Measurements from ENCODE around the gene WDR4. TPM values are rescaled to one million over a fixed set of nuclear protein-coding genes. Genes with fewer than 3 reads are reported as not detected.
A peak's percentile ranks its signal among the peaks of the same experiment; 100 is the strongest.
"Not testable (repeated sequence)": the region's sequence is repeated elsewhere in the genome, so short reads cannot be mapped to it uniquely, and the experiment has no call there.

The WDR4 gene
- total RNA-seq, 2 experiments from 2014 or later, result 38.6 to 38.7 TPM

GRCh38 chr21:42833439-42833815, 45.9 kb downstream of the WDR4 start:
- Mint-ChIP-seq H3K4me3 (peak overlapping the region; percentile 25), H3K4me1 (ENCODE audit: low read depth) (peaks cover 33% of the 10 kb centered on the region)

GRCh38 chr21:42832321-42832630, 47.1 kb downstream of the WDR4 start:
- H3K27me3 Mint-ChIP-seq (ENCODE audit: low read depth); H3K27ac Mint-ChIP-seq; DNase-seq; H3K4me3 Mint-ChIP-seq; H3K9me3 Mint-ChIP-seq; H3K36me3 Mint-ChIP-seq (ENCODE audit: low read depth): not testable (repeated sequence)
- CTCF ChIA-PET, result interaction anchor here (1.2 kb wide), 1 partner anchor 239 kb away, joined by 3 read pairs; no protein-coding TSS in a partner anchor
- intact Hi-C loops (cut with micrococcal nuclease), result loop anchor here (5.0 to 10.0 kb wide), 4 partner anchors 105 to 525 kb away; no protein-coding TSS in a partner anchor
- peaks cover 33% of the 10 kb centered on the region for H3K4me1 Mint-ChIP-seq (ENCODE audit: low read depth)

More at GRCh38 chr21:42833439-42833815, 45.9 kb downstream of the WDR4 start:
- Mint-ChIP-seq H3K27me3 (ENCODE audit: low read depth) (no peaks in the 10 kb centered on the region), H3K9me3 (no peaks in the 10 kb centered on the region), H3K27ac (peak overlapping the region; percentile 47), H3K36me3 (ENCODE audit: low read depth) (peaks cover 3% of the 10 kb centered on the region)
- CTCF ChIA-PET, result interaction anchor here (0.7 kb wide), 1 partner anchor 242 kb away, joined by 3 read pairs; no protein-coding TSS in a partner anchor
- intact Hi-C loops (cut with micrococcal nuclease), result loop anchor here (1.0 to 10.0 kb wide), 6 partner anchors 106 to 526 kb away; no protein-coding TSS in a partner anchor
- DNase-seq, result peak; percentile 83

- Mint-ChIP-seq H3K9me3 (no peaks in the 10 kb centered on the region), H3K27me3 (ENCODE audit: low read depth) (peaks cover 3% of the 10 kb centered on the region), H3K36me3 (ENCODE audit: low read depth) (no peaks in the 10 kb centered on the region), H3K27ac (no peak overlapping the region), H3K4me1 (ENCODE audit: low read depth) (peaks cover 33% of the 10 kb centered on the region), H3K4me3 (no peak overlapping the region)
- intact Hi-C loops (cut with micrococcal nuclease), result loop anchor here (5.0 to 10.0 kb wide), 4 partner anchors 103 to 523 kb away; no protein-coding TSS in a partner anchor
- DNase-seq, result peak; percentile 47
- CTCF ChIA-PET, result interaction anchor here (1.2 kb wide), 1 partner anchor 238 kb away, joined by 3 read pairs; no protein-coding TSS in a partner anchor
Measured at GRCh38 chr21:42830456-42831455, 48.6 kb downstream of the WDR4 start.

GRCh38 chr21:42829954-42830353, 49.4 kb downstream of the WDR4 start:
- H3K27me3 Mint-ChIP-seq (ENCODE audit: low read depth), result peaks cover 8% of the 10 kb centered on the region
- peaks cover 33% of the 10 kb centered on the region for H3K4me1 Mint-ChIP-seq (ENCODE audit: low read depth)
- H3K36me3 Mint-ChIP-seq (ENCODE audit: low read depth), result no peaks in the 10 kb centered on the region
- CTCF ChIA-PET, result no interaction called here
- no peak for DNase-seq
- intact Hi-C loops (cut with micrococcal nuclease), result loop anchor here (5.0 to 10.0 kb wide), 4 partner anchors 103 to 523 kb away; no protein-coding TSS in a partner anchor
- no peak overlapping the region for H3K27ac Mint-ChIP-seq
- no peaks in the 10 kb centered on the region for H3K9me3 Mint-ChIP-seq
- H3K4me3 Mint-ChIP-seq, result no peak overlapping the region

- H3K36me3 Mint-ChIP-seq (ENCODE audit: low read depth), result no peaks in the 10 kb centered on the region
- no peaks in the 10 kb centered on the region for H3K9me3 Mint-ChIP-seq
- CTCF ChIA-PET, result interaction anchor here (1.0 kb wide), 1 partner anchor 10 kb away, joined by 3 read pairs; no protein-coding TSS in a partner anchor
- intact Hi-C loops (cut with micrococcal nuclease), result no loop called here
- H3K27ac Mint-ChIP-seq, result no peak overlapping the region
- peaks cover 10% of the 10 kb centered on the region for H3K27me3 Mint-ChIP-seq (ENCODE audit: low read depth)
- no peak for DNase-seq
- no peak overlapping the region for H3K4me3 Mint-ChIP-seq
- H3K4me1 Mint-ChIP-seq (ENCODE audit: low read depth), result peaks cover 33% of the 10 kb centered on the region
Measured at GRCh38 chr21:42829417-42829816, 49.9 kb downstream of the WDR4 start.

GRCh38 chr21:42827588-42827987, 51.8 kb downstream of the WDR4 start:
- H3K4me1 Mint-ChIP-seq (ENCODE audit: low read depth), result peaks cover 18% of the 10 kb centered on the region
- intact Hi-C loops (cut with micrococcal nuclease), result no loop called here
- H3K27ac Mint-ChIP-seq, result no peak overlapping the region
- H3K27me3 Mint-ChIP-seq (ENCODE audit: low read depth), result peaks cover 10% of the 10 kb centered on the region
- no peaks in the 10 kb centered on the region for H3K36me3 Mint-ChIP-seq (ENCODE audit: low read depth)
- CTCF ChIA-PET, result no interaction called here
- no peaks in the 10 kb centered on the region for H3K9me3 Mint-ChIP-seq
- no peak for DNase-seq
- no peak overlapping the region for H3K4me3 Mint-ChIP-seq

- CTCF ChIA-PET, result interaction anchor here (0.6 to 1.6 kb wide), 3 partner anchors 110 to 228 kb away, joined by 4 to 6 read pairs (median 5); no protein-coding TSS in a partner anchor
- Mint-ChIP-seq H3K27me3 (ENCODE audit: low read depth) (peaks cover 8% of the 10 kb centered on the region), H3K4me3 (no peak overlapping the region), H3K4me1 (ENCODE audit: low read depth) (no peaks in the 10 kb centered on the region), H3K9me3 (no peaks in the 10 kb centered on the region), H3K36me3 (ENCODE audit: low read depth) (no peaks in the 10 kb centered on the region), H3K27ac (no peak overlapping the region)
- DNase-seq, result no peak
- intact Hi-C loops (cut with micrococcal nuclease), result no loop called here
Measured at GRCh38 chr21:42820616-42821465, 58.5 kb downstream of the WDR4 start.

- Mint-ChIP-seq H3K4me3 (no peak overlapping the region), H3K27ac (no peak overlapping the region), H3K36me3 (ENCODE audit: low read depth) (no peaks in the 10 kb centered on the region), H3K4me1 (ENCODE audit: low read depth) (no peaks in the 10 kb centered on the region), H3K9me3 (peaks cover under 1% of the 10 kb centered on the region), H3K27me3 (ENCODE audit: low read depth) (peaks cover 2% of the 10 kb centered on the region)
- CTCF ChIA-PET, result interaction anchor here (0.6 to 1.6 kb wide), 3 partner anchors 9 to 227 kb away, joined by 3 to 6 read pairs (median 4); no protein-coding TSS in a partner anchor
- DNase-seq, result no peak
- intact Hi-C loops (cut with micrococcal nuclease), result loop anchor here (5.0 kb wide), 2 partner anchors 83 to 228 kb away; no protein-coding TSS in a partner anchor
Measured at GRCh38 chr21:42819861-42820615, 59.3 kb downstream of the WDR4 start.

GRCh38 chr21:42818328-42818749, 61.0 kb downstream of the WDR4 start:
- DNase-seq, result peak; percentile 77
- no peaks in the 10 kb centered on the region for H3K4me1 Mint-ChIP-seq (ENCODE audit: low read depth)
- H3K9me3 Mint-ChIP-seq, result peaks cover 2% of the 10 kb centered on the region
- no peak overlapping the region for H3K27ac Mint-ChIP-seq
- no peak overlapping the region for H3K4me3 Mint-ChIP-seq
- intact Hi-C loops (cut with micrococcal nuclease), result loop anchor here (1.0 to 5.0 kb wide), 3 partner anchors 81 to 226 kb away; no protein-coding TSS in a partner anchor
- H3K27me3 Mint-ChIP-seq (ENCODE audit: low read depth), result no peaks in the 10 kb centered on the region
- no peaks in the 10 kb centered on the region for H3K36me3 Mint-ChIP-seq (ENCODE audit: low read depth)
- CTCF ChIA-PET, result interaction anchor here (0.8 to 2.6 kb wide), 8 partner anchors 18 to 481 kb away, joined by 3 to 26 read pairs (median 6); no protein-coding TSS in a partner anchor

GRCh38 chr21:42815217-42815616, 64.1 kb downstream of the WDR4 start:
- Mint-ChIP-seq H3K9me3 (peaks cover 2% of the 10 kb centered on the region), H3K36me3 (ENCODE audit: low read depth) (no peaks in the 10 kb centered on the region), H3K27ac (no peak overlapping the region), H3K4me1 (ENCODE audit: low read depth) (no peaks in the 10 kb centered on the region), H3K27me3 (ENCODE audit: low read depth) (no peaks in the 10 kb centered on the region), H3K4me3 (no peak overlapping the region)
- CTCF ChIA-PET, result interaction anchor here (0.6 to 3.5 kb wide), 2 partner anchors 66 to 222 kb away, joined by 4 to 16 read pairs; no protein-coding TSS in a partner anchor
- intact Hi-C loops (cut with micrococcal nuclease), result loop anchor here (5.0 kb wide), 2 partner anchors 78 to 223 kb away; no protein-coding TSS in a partner anchor
- DNase-seq, result no peak
